ACC112 (cell line): ENCODE measurements around the gene PHYHD1.
"Not testable (repeated sequence)": the region's sequence is repeated elsewhere in the genome, so short reads cannot be mapped to it uniquely, and the experiment has no call there.

Source experiments
- H2AFZ ChIP-seq: fragments of 200-600 bp; sonication (generic); one replicate; pipeline ENCODE4 v1.6.0; 2017; ENCODE audit warnings: antibody characterized with exemption, low read length; ENCODE audit not compliant: unreplicated experiment
- H3K27ac ChIP-seq: fragments of 200-600 bp; sonication (generic); 2 replicates; pipeline ENCODE4 v1.5.1; 2014; ENCODE audit warnings: low read depth, mild to moderate bottlenecking, antibody characterized with exemption, low read length, moderate library complexity
- H3K27me3 ChIP-seq: fragments of 200-600 bp; sonication (generic); 2 replicates; pipeline ENCODE4 v1.6.1; 2014; ENCODE audit warnings: mild to moderate bottlenecking, antibody characterized with exemption, low read length, moderate library complexity, mixed read lengths; ENCODE audit not compliant: insufficient read depth
- H3K36me3 ChIP-seq: fragments of 200-600 bp; sonication (generic); 2 replicates; pipeline ENCODE4 v1.6.1; 2016; ENCODE audit warnings: mild to moderate bottlenecking, antibody characterized with exemption, low read length, moderate library complexity, mixed read lengths; ENCODE audit not compliant: insufficient read depth
- H3K4me1 ChIP-seq: fragments of 200-600 bp; sonication (generic); one replicate; pipeline ENCODE4 v1.6.1; 2016; ENCODE audit warnings: low read length, mixed read lengths; ENCODE audit not compliant: insufficient read depth, unreplicated experiment, control insufficient read depth
- H3K4me3 ChIP-seq: fragments of 200-600 bp; sonication (generic); 2 replicates; pipeline ENCODE4 v1.5.1; 2014; ENCODE audit warnings: mild to moderate bottlenecking, low read depth, low read length
- H3K79me2 ChIP-seq: fragments of 200-600 bp; sonication (generic); one replicate; pipeline ENCODE4 v1.6.0; 2016; ENCODE audit warnings: low read length; ENCODE audit not compliant: control insufficient read depth, unreplicated experiment, insufficient read depth

PHYHD1 gene

DNA sequence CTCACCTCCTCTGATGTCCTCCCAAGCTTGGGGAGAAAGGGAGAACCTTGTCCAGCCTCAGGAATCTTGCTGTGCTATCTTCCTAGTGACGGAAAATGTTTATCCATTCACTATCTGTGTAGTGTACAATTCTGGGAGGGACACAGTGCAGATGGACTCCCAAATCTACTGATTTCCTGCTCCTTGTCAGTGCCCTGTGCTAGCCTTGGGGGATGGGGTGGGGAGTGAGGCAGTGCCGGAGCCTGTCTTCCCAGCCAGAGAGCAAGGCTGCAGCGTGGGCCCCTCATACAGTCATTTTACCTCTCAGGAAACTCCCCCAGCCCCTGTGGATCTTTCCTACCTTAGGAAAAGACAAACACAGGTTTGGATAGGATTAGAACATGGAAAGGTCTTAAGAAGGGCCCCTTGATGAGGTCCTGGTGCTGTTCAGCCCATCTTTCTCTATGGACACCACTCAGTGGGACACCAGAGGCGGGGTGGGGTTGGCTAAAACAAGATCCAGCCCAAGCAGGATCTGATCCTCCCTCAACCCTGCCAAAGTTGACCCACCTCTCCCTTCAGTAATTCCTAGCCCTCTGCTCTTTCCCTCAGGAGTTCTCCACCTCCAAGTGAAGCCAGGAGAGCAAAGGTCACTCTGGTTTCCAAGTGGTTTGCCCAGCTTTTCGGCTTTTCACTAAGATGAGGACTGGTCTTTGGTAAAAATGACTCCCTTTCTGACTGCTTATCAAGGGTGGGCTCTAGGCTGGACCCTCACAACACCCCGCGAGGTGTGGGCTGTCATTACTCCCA, 23.2 kb downstream of the PHYHD1 start:
- Histone ChIP-seq H2AFZ (no peak overlapping the region), H3K27ac (no peak overlapping the region), H3K27me3 (no peaks in the 10 kb centered on the region)

GRCh38 chr9:128944966-128945365, 24.2 kb downstream of the PHYHD1 start:
- not testable (repeated sequence) for H3K36me3 ChIP-seq, H3K27me3 ChIP-seq, H2AFZ ChIP-seq, H3K27ac ChIP-seq, H3K4me3 ChIP-seq
- H3K4me1 ChIP-seq: peaks cover 11% of the 10 kb centered on the region
- peaks cover 23% of the 10 kb centered on the region for H3K79me2 ChIP-seq

More for the DNA sequence above, 23.2 kb downstream of the PHYHD1 start:
- peaks cover 7% of the 10 kb centered on the region; the same call in 1 of the 2 replicates for H3K36me3 ChIP-seq
- H3K79me2 ChIP-seq: peaks cover 17% of the 10 kb centered on the region
- peaks cover 11% of the 10 kb centered on the region for H3K4me1 ChIP-seq
- no peak overlapping the region for H3K4me3 ChIP-seq

- no peaks in the 10 kb centered on the region for H3K27me3 ChIP-seq
- H3K4me3 ChIP-seq: peak overlapping the region; percentile 82
- peaks cover 7% of the 10 kb centered on the region; the same call in 1 of the 2 replicates for H3K36me3 ChIP-seq
- peaks cover 11% of the 10 kb centered on the region for H3K4me1 ChIP-seq
- no peak overlapping the region for H3K27ac ChIP-seq
- H3K79me2 ChIP-seq: peaks cover 26% of the 10 kb centered on the region
- no peak overlapping the region for H2AFZ ChIP-seq
These were observed 25.2 kb downstream of the PHYHD1 start for GRCh38 chr9:128945798-128946501.

DNA sequence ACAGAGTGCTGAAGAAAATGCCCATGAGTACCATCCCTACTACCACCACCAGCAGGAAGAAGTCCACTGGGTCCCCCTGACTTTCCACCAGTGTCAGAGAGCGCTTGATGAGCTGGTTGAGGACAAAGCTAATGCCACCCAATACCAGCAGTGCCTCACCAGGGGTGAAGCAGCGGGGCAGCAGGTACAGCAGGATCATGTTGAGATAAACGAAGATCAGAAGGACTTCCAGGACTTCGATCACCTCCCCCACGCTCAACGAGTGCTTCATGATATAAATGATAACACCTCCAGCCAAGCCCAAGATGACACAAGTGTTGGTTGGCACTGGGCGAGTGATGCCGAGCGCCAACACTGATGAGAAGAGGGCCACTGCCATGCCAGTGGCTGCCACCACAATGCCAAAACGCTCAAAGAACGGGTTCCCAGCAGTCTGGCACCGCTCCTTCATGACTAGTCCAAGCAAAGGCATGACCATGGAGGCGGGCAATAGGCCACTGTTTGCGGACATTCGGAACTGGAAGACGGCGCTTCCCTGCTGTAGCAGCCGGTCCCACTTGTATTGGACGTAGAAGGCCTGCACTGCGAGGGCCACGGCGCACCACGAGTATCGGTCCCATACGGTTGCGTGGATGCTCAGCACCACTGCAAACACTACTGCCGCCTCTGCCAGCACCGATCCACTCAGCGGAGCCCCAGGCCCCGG, 25.9 kb downstream of the PHYHD1 start:
- H3K27me3 ChIP-seq: no peaks in the 10 kb centered on the region
- peaks cover 11% of the 10 kb centered on the region for H3K4me1 ChIP-seq
- H3K79me2 ChIP-seq: peaks cover 26% of the 10 kb centered on the region
- peak overlapping the region; percentile 82 for H3K4me3 ChIP-seq
- H2AFZ ChIP-seq: peak overlapping the region; percentile 92
- H3K27ac ChIP-seq: peak overlapping the region; percentile 81; the same call in 1 of the 2 replicates
- peaks cover 7% of the 10 kb centered on the region; the same call in 1 of the 2 replicates for H3K36me3 ChIP-seq

DNA sequence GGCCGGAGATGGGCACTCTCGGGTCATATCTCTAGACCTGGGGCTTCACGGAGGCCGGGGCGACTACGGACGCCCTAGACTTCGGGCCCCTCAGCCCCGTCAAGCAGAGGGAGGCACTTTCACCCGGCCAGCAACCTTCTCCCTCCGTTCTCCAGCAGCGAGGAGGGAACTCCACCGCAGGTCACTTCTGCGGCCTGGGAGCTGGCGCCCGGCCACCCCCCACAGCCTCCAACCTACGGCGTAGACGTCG, 26.4 kb downstream of the PHYHD1 start:
- Histone ChIP-seq H3K36me3 (peaks cover 7% of the 10 kb centered on the region; the same call in 1 of the 2 replicates), H3K79me2 (peaks cover 26% of the 10 kb centered on the region), H2AFZ (peak overlapping the region; percentile 92), H3K27me3 (no peaks in the 10 kb centered on the region), H3K4me1 (peaks cover 11% of the 10 kb centered on the region), H3K27ac (peak overlapping the region; percentile 81), H3K4me3 (peak overlapping the region; percentile 82)

DNA sequence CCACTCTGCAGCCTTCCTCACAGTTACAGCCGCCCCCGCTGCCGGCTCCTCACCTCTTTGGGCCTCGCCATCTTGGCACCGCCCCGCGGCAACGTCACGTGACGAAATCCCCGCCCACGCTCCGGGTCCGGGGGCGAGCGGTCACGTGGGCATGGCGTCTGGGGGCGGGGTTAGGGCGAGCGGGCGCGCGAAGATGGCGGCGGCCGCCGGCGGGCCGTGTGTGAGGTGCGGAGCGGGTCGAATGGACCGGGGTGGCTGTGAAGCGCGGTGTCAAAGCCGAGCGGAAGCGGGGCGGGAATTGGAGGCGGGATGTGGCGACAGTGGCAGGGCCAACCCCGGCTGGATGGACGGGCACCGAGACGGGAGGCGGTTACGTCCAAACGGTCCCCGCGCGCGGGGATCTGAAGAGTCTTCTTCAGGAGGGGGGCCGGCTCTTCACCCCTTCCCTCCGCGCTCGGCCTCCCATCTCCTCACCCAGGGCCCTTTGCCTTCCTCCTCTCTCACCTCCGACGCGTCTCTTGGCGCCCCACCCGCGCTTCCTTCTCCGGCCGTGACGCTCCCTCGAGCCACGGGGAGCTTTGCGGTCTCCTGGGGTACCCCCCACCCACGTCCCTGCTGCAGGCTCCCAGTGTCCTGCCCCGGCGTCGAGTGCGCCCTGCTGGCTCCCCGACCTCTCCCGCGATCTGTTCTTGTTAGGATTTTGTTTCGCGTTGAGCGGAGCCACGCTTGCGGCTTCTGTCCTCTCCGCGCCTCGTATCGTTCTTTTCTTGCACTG, 26.9 kb downstream of the PHYHD1 start, which contains the start of the genes DOLK and NUP188:
Gene DOLK (minus strand): TSS at position 77 of the 775 bp plus-strand sequence. CDS start 300 bp downstream, outside the sequence.
Gene NUP188 (plus strand): TSS at position 173 of the 775 bp plus-strand sequence. CDS start 21 bp downstream, at position 194.
- Histone ChIP-seq H3K27me3 (no peaks in the 10 kb centered on the region), H3K4me1 (peaks cover 11% of the 10 kb centered on the region), H3K27ac (peak within 1 kb of the TSS; percentile 81), H3K79me2 (peaks cover 29% of the 10 kb centered on the region), H3K4me3 (peak within 1 kb of the TSS; percentile 82), H2AFZ (peak within 1 kb of the TSS; percentile 92), H3K36me3 (peaks cover 9% of the 10 kb centered on the region)

GRCh38 chr9:128961403-128961802, 40.6 kb downstream of the PHYHD1 start:
- not testable (repeated sequence) for H3K4me1 ChIP-seq, H3K79me2 ChIP-seq, H3K27me3 ChIP-seq, H3K4me3 ChIP-seq, H2AFZ ChIP-seq, H3K27ac ChIP-seq
- peaks cover 27% of the 10 kb centered on the region for H3K36me3 ChIP-seq

DNA sequence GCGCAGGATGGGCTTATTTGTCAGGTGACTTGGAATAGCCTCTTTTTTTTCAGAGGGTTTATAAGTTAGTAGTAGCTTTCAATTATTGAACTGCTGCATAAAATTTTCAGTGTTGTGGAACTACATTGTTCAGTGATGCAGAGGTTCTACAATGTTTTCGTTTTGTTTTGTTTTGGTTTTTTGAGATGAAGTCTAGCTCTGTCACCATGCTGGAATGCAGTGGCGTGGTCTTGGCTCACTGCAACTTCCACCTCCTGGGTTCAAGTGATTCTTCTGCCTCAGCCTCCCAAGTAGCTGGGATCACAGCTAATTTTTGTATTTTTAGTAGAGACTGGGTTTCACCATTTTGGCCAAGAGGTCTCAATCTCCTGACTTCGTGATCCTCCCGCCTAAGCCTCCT, 48.7 kb downstream of the PHYHD1 start:
- H3K79me2 ChIP-seq: peaks cover 3% of the 10 kb centered on the region
- H3K27me3 ChIP-seq: no peaks in the 10 kb centered on the region
- H2AFZ ChIP-seq: no peak overlapping the region
- peaks cover 32% of the 10 kb centered on the region for H3K36me3 ChIP-seq
- H3K4me3 ChIP-seq: no peak overlapping the region
- peak overlapping the region; percentile 55 for H3K27ac ChIP-seq
- peaks cover 23% of the 10 kb centered on the region for H3K4me1 ChIP-seq

DNA sequence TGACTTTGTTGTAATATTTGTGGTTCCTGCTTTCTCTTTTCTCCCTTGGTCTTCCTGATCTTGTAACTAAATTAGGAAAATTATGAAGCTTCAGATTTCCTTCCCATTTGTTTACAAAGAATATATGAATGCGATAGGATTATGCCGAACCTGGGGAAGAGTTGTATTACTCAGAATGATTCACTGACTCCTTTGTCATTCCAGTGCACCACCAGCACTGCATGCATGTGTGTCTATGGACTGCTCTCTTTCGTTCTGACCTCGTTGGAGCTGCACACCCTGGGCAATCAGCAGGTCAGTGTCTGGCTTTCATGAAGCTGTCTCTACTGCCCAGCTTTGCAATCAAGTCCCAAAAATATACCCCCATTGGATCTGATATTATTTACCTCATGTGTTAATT, 52.2 kb downstream of the PHYHD1 start:
- no peak overlapping the region for H2AFZ ChIP-seq

GRCh38 chr9:128979111-128979510, 58.3 kb downstream of the PHYHD1 start:
- Histone ChIP-seq H3K27me3 (no peaks in the 10 kb centered on the region), H2AFZ (no peak overlapping the region), H3K36me3 (peaks cover 45% of the 10 kb centered on the region)

More for the DNA sequence above, 52.2 kb downstream of the PHYHD1 start:
- Histone ChIP-seq H3K27ac (peak overlapping the region; percentile 52), H3K4me1 (peaks cover 23% of the 10 kb centered on the region), H3K36me3 (peaks cover 46% of the 10 kb centered on the region), H3K4me3 (peak overlapping the region; percentile 22; the same call in 1 of the 2 replicates), H3K27me3 (no peaks in the 10 kb centered on the region), H3K79me2 (peaks cover 3% of the 10 kb centered on the region)

More at GRCh38 chr9:128979111-128979510, 58.3 kb downstream of the PHYHD1 start:
- Histone ChIP-seq H3K4me1 (no peaks in the 10 kb centered on the region), H3K79me2 (no peaks in the 10 kb centered on the region), H3K27ac (no peak overlapping the region), H3K4me3 (no peak overlapping the region)
